K562 (cell line): ENCODE measurements around the gene GABPB2. TPM values are rescaled to one million over a fixed set of nuclear protein-coding genes. Genes with fewer than 3 reads are reported as not detected.

Experiments
- ATAC-seq: fragments of 200-7000 bp; cut with Tn5 transposase; 3 replicates; pipeline ENCODE4 v1.9.1; 2020; ENCODE audit warnings: moderate library complexity
- BruUV-seq: library from RNA; stranded (reverse); fragments of 400-500 nt; replicated peaks from 2 replicates; lab custom pipeline; 2021; lab: Mats Ljungman, UMichigan
- CTCF ChIA-PET: fragments of 300-600 bp; formaldehyde crosslinking; extraction: SDS; loops from one replicate; lab custom pipeline; 2021; ENCODE audit warnings: low intra/inter-chr PET ratio; lab: Yijun Ruan, JAX
- POLR2A ChIA-PET: fragments of 300-600, 350-650 bp; sonication (Branson Sonifier 250); formaldehyde crosslinking; extraction: SDS; loops from one replicate; lab custom pipeline; 2021; ENCODE audit warnings: antibody characterized with exemption, inconsistent platforms; lab: Yijun Ruan, JAX
- DNase-seq, 4 experiments: peaks; one replicate each; pipeline versions ENCODE4 v3.0.0 to v3.0.0-alpha.2; 2011 to 2018; ENCODE audit warnings: low spot score in 3 of 4, mixed read lengths in 3 of 4; ENCODE audit errors: extremely low read depth in 1 of 4
- FAIRE-seq: peaks from 2 replicates; lab custom pipeline; 2011; peaks lifted over from hg19 to GRCh38; lab: Jason Lieb, UNC
- H2AFZ ChIP-seq: 2 replicates; pipeline ENCODE4 v1.6.0; 2011; ENCODE audit warnings: low read depth, low read length, control low read depth, inconsistent platforms
- H3K27ac ChIP-seq: fragments of 200-600 bp; 3 replicates; pipeline ENCODE4 v1.8.0; 2011; ENCODE audit warnings: low read depth, mild to moderate bottlenecking, control low read depth, inconsistent platforms, low read length, moderate library complexity, mixed read lengths; ENCODE audit errors: extremely low read depth
- H3K27me3 ChIP-seq, 2 experiments: fragments of 300-600 bp in 1 of 2; 2 replicates in 1 of 2; 3 replicates in 1 of 2; pipeline versions ENCODE4 v1.6.0 to v1.8.0; 2011; ENCODE audit warnings: inconsistent platforms in 2 of 2, low read length in 2 of 2, mild to moderate bottlenecking in 1 of 2, mixed read lengths in 1 of 2, moderate library complexity in 1 of 2; ENCODE audit not compliant: control insufficient read depth in 2 of 2, insufficient read depth in 2 of 2
- H3K36me3 ChIP-seq: fragments of 300-600 bp; 3 replicates; pipeline ENCODE4 v1.8.0; 2011; ENCODE audit warnings: mild to moderate bottlenecking, low read length, inconsistent platforms; ENCODE audit not compliant: control insufficient read depth, insufficient read depth
- H3K4me1 ChIP-seq, 2 experiments: fragments of 200-600 bp in 1 of 2; replicated peaks in 1 of 2; 2 replicates in 1 of 2; 3 replicates in 1 of 2; pipeline versions ENCODE4 v1.5.1 to v1.8.0; 2011; ENCODE audit warnings: inconsistent platforms in 2 of 2, low read length in 2 of 2, mild to moderate bottlenecking in 1 of 2, mixed read lengths in 1 of 2, moderate library complexity in 1 of 2; ENCODE audit not compliant: control insufficient read depth in 2 of 2, insufficient read depth in 2 of 2
- H3K4me2 ChIP-seq: 2 replicates; pipeline ENCODE4 v1.6.1; 2011; ENCODE audit warnings: low read length, control low read depth, inconsistent platforms, mixed read lengths; ENCODE audit not compliant: insufficient read depth
- H3K4me3 ChIP-seq: fragments of 200-600 bp; sonication (generic), shearing (Covaris generic); 2 replicates; pipeline ENCODE4 v1.5.1; 2016; ENCODE audit warnings: control low read depth, inconsistent platforms
- H3K79me2 ChIP-seq: fragments of 200-600 bp; 3 replicates; pipeline ENCODE4 v1.8.0; 2011; ENCODE audit warnings: low read length, inconsistent platforms; ENCODE audit not compliant: control insufficient read depth, insufficient read depth
- H3K9ac ChIP-seq, 2 experiments: 2 replicates each; pipeline versions ENCODE4 v1.6.0 to v1.6.1; 2011; ENCODE audit warnings: low read depth in 2 of 2, low read length in 2 of 2, control low read depth in 1 of 2, inconsistent platforms in 1 of 2, mild to moderate bottlenecking in 1 of 2, mixed read lengths in 1 of 2; ENCODE audit not compliant: insufficient read depth in 1 of 2
- H3K9me1 ChIP-seq: one replicate; pipeline ENCODE4 v1.6.0; 2011; ENCODE audit warnings: inconsistent platforms, mild to moderate bottlenecking, low read length, moderate library complexity; ENCODE audit not compliant: control insufficient read depth, insufficient read depth
- H3K9me3 ChIP-seq: replicated peaks from 2 replicates; pipeline ENCODE4 v1.5.1; 2011; ENCODE audit warnings: low read depth, low read length, inconsistent platforms; ENCODE audit not compliant: control insufficient read depth, insufficient read depth
- H4K20me1 ChIP-seq: replicated peaks from 2 replicates; pipeline ENCODE4 v1.6.1; 2011; ENCODE audit warnings: low read length, inconsistent platforms, mixed read lengths; ENCODE audit not compliant: control insufficient read depth, insufficient read depth
- ZMIZ1 ChIP-seq, 2 experiments: fragments of 150-350 bp in 1 of 2; IDR thresholded peaks; 2 replicates each; pipeline ENCODE4 v1.6.1; 2012 to 2016; ENCODE audit warnings: low read depth in 2 of 2, low read length in 2 of 2, mild to moderate bottlenecking in 1 of 2, moderate library complexity in 1 of 2
- ZNF121 ChIP-seq: sonication (generic); formaldehyde crosslinking; conservative IDR thresholded peaks from 2 replicates; pipeline ENCODE4 v1.8.0; 2022; ENCODE audit warnings: missing genetic modification reagents
- WGBS: fragments of 100-300 bp; shearing (Covaris generic); methylation state at CpG from one replicate; pipeline ENCODE4 v1.1.6; 2016; ENCODE audit warnings: low coverage, mixed read lengths; ENCODE audit not compliant: insufficient coverage; ENCODE audit errors: missing lambda C conversion rate; 5-methylcytosine and 5-hydroxymethylcytosine counted together
- in situ Hi-C: fragments of 300-500 bp; cut with MboI; formaldehyde crosslinking; loops from 4 replicates; pipeline ENCODE4 v1.15.0; 2018; ENCODE audit warnings: inconsistent platforms, mixed read lengths
- intact Hi-C: fragments of 100-400 bp; cut with micrococcal nuclease; formaldehyde crosslinking; loops from 2 replicates; pipeline ENCODE4 v1.14.2; 2022
- polyA plus RNA-seq, 8 experiments: library from polyadenylated mRNA; depleted of rRNA in 4 of 8; stranded (reverse) in 5 of 8; unstranded in 3 of 8; fragments of >200 nt; fragmentation: Nextera tagmentation in 2 of 8; fragmentation: Illumina TruSeq in 1 of 8; extraction: Ambion mirVana in 2 of 8; extraction: Trizol in 1 of 8; gene quantifications; 2 replicates each; pipeline versions ENCODE4 v1.2.1 to v1.2.3, GENCODE V29; 2011 to 2014; ENCODE audit warnings: inconsistent platforms in 1 of 8, missing spikeins in 1 of 8
- total RNA-seq, 7 experiments: library from RNA; depleted of rRNA in 6 of 7; stranded (reverse); fragments of >200 nt in 6 of 7; fragmentation: Illumina TruSeq in 2 of 7; extraction: Trizol in 2 of 7; gene quantifications; 2 replicates each; pipeline versions ENCODE4 v1.2.1 to v1.2.3, GENCODE V29; 2011 to 2021; ENCODE audit warnings: low replicate concordance in 1 of 7

GABPB2 gene
- total and polyA plus RNA-seq, 9 of the 15 experiments (the other 6 are each of a cell fraction or from before 2014, with no cell fraction given): 2.2 to 13.3 (median 6.1) TPM

GRCh38 chr1:151032164-151032563 lies 38.4 kb upstream of the GABPB2 start:
- BruUV-seq: no TSS peak
- WGBS: 94% methylated on average over 8 of the region's 8 CpGs
- H3K79me2 ChIP-seq: no peaks in the 10 kb centered on the region
- no peaks in the 10 kb centered on the region for H4K20me1 ChIP-seq
- H2AFZ ChIP-seq: no peak overlapping the region
- no peak for ATAC-seq
- peaks cover 54% of the 10 kb centered on the region for H3K36me3 ChIP-seq
- no peak overlapping the region for H3K4me2 ChIP-seq
- no peak overlapping the region for H3K9ac ChIP-seq
- POLR2A ChIA-PET: interaction anchor here (0.6 to 1.0 kb wide), 3 partner anchors 22 to 353 kb away, joined by 3 read pairs; no protein-coding TSS in a partner anchor
- in situ Hi-C loops: no loop called here
- no peak overlapping the region for H3K27ac ChIP-seq
- peak; percentile 65; the same call in 1 of the 2 replicates for TF ChIP-seq ZNF121
- no peak for TF ChIP-seq ZMIZ1 (IDR thresholded peaks at IDR 0.05; ENCODE audit: low read depth in 2 of 2, low read length in 2 of 2)
- no peaks in the 10 kb centered on the region for H3K27me3 ChIP-seq
- FAIRE-seq: no peak
- H3K9me1 ChIP-seq: no peaks in the 10 kb centered on the region
- intact Hi-C loops: no loop called here
- H3K9me3 ChIP-seq: no peaks in the 10 kb centered on the region
- CTCF ChIA-PET: no interaction called here
- no peak for DNase-seq
- H3K4me1 ChIP-seq: no peaks in the 10 kb centered on the region; a peak in 1 of 5 replicates
- no peak overlapping the region for H3K4me3 ChIP-seq
